NB4 (cell line): ENCODE data around the gene DHCR7.

ENCODE experiments used
- DNase-seq: peaks from one replicate; pipeline ENCODE4 v3.0.0; 2010; ENCODE audit warnings: low read depth
- H3K4me3 ChIP-seq: one replicate; pipeline ENCODE4 v1.5.1; 2011; ENCODE audit warnings: mild to moderate bottlenecking, low read depth, low read length, moderate library complexity
- MYC ChIP-seq: IDR thresholded peaks from 2 replicates; pipeline ENCODE4 v1.6.1; 2011; ENCODE audit warnings: low read depth, low read length
- POLR2A ChIP-seq: IDR thresholded peaks from 2 replicates; pipeline ENCODE4 v1.6.1; 2011; ENCODE audit warnings: mild to moderate bottlenecking; ENCODE audit not compliant: insufficient read length; ENCODE audit errors: extremely low read depth
- TF ChIP-seq, protein P1 (sequence below): IDR thresholded peaks from 2 replicates; pipeline ENCODE4 v1.6.1; 2011; ENCODE audit warnings: low read depth, low read length
- TF ChIP-seq, protein P2 (sequence below): IDR thresholded peaks from one replicate; pipeline ENCODE4 v1.5.1; 2012; ENCODE audit warnings: low read depth, low read length

DHCR7 gene

DNA sequence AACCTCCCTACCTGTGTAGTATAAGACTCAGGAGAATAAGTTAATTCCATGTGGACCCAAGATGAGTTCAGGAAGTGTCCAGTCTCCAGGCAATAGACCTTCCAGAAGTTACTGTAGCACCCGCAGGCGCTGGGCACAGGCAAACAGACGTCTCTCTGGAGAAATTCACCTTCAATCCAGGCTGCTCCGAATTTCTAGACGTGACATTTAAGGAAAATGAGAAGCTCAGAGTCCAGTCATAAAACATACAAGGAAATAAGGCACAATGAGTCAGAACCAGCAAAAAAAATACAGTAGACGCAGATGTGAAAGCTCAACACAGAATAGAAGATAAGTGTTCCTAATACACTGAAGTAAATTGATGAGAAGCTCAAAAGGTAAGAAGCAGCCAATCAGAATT is 19.0 kb upstream of the DHCR7 start:
- DNase-seq = no peak
- H3K4me3 ChIP-seq = no peak overlapping the region
- TF ChIP-seq, protein P1, sequence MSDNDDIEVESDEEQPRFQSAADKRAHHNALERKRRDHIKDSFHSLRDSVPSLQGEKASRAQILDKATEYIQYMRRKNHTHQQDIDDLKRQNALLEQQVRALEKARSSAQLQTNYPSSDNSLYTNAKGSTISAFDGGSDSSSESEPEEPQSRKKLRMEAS = no peak
- TF ChIP-seq MYC (no peak), POLR2A (no peak)
- TF ChIP-seq, protein P2, sequence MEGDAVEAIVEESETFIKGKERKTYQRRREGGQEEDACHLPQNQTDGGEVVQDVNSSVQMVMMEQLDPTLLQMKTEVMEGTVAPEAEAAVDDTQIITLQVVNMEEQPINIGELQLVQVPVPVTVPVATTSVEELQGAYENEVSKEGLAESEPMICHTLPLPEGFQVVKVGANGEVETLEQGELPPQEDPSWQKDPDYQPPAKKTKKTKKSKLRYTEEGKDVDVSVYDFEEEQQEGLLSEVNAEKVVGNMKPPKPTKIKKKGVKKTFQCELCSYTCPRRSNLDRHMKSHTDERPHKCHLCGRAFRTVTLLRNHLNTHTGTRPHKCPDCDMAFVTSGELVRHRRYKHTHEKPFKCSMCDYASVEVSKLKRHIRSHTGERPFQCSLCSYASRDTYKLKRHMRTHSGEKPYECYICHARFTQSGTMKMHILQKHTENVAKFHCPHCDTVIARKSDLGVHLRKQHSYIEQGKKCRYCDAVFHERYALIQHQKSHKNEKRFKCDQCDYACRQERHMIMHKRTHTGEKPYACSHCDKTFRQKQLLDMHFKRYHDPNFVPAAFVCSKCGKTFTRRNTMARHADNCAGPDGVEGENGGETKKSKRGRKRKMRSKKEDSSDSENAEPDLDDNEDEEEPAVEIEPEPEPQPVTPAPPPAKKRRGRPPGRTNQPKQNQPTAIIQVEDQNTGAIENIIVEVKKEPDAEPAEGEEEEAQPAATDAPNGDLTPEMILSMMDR = no peak

DNA sequence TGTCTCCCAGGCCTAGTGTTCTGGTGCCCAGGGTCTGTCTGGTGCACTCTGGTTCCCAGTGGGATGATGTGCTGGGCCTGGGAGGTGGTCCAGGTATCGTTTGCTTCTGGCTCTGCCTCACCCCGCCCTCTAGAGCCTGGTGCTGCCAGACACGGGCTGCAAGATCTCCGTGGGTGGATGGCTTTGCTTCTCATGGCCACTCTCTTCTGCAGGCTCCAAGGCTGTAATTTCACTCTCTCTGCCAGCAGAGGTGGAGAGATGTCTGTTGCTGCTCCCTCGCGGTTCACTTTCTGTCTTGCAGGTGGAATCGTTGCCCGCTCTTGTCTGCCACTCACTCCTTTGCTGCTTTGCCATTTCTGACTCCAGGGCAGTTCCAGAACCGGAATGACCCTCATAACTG is 18.2 kb upstream of the DHCR7 start:
- TF ChIP-seq MYC (no peak), POLR2A (no peak)
- TF ChIP-seq, protein P2 = no peak
- TF ChIP-seq, protein P1 = no peak
- H3K4me3 ChIP-seq = no peak overlapping the region
- DNase-seq = no peak

DNA sequence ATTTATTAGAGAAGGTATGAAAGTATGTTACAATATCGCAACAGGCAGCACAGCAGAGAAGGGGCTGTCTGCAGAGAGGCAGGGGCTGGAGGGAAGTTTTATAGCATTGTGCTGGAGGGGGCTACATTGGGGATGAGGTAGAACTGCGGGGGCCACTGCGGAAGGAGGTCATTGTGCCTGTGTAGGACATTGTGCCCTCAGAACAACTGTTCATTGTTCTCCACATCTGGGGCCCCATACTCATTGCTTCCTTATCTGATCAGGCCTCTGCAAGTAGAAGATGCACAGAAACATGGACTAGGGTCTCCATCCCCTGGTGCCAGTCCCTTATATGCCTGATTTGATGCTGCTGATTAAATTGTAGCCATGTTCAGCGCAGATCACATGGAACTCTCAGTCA is 16.9 kb upstream of the DHCR7 start:
- DNase-seq = no peak
- TF ChIP-seq, protein P2 = no peak
- TF ChIP-seq POLR2A = no peak
- TF ChIP-seq, protein P1 = no peak
- no peak for TF ChIP-seq MYC
- H3K4me3 ChIP-seq = no peak overlapping the region

DNA sequence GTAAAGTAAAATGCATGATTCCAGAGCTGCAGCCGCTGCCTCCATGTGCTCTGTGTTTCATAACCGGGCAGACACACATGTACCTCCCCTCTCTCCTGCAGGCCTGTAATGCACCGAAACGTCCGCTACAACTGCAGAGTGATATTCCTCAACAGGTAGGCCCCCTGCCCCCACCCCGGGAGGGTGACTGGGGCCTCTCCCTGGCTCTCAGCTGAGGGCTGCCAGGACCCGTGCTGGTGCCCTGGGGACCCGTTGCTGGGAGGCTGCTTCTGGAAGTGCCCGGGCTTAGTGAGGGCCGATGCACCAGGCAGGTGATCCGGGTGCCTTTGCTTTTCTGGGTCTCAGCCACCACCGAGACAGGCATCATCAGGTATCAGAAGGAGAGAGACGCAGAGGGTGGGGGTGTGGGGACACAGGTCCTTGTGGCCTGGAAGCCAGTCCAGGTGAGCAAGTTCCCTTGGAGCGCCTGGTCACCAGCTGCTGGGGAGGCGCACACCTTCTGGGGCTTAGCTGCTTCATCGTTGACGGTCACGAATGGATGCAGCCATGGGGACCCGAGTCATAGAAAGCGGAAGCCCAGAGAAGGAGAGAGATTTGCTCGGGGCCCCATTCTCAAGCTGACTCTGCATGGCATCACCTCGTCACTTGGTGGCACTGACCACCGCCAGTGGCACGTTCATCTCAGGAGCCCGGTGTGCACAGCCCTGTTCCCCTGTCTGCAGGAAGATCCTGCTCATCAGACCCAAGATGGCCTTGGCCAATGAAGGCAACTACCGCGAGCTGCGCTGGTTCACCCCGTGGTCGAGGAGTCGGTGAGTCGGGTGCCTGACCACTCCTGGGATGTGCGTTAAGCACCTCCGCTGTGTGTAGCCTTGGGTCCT is 15.4 kb upstream of the DHCR7 start:
- no peak for TF ChIP-seq MYC
- TF ChIP-seq, protein P2 = no peak
- no peak for TF ChIP-seq POLR2A
- TF ChIP-seq, protein P1 = no peak
- H3K4me3 ChIP-seq = no peak overlapping the region
- no peak for DNase-seq

DNA sequence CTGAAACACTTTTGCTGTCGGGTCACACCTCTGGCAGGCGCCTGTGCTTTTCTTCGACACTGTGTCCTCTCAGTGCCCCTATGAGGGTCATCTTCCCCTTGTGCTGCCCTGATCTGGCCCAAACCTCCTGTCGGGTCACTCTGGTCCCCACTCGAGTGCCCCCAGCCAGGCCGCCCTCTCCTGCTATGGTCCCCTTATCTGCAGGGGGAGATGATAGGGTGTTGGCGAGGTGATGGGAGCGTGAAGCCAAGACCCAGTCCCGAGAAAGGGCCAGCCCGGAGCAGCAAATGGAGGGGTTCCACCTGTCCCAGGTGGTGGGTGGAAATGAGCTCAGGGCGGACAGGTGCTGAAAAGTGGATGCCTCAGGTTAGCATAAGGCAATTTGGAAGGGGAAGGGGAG is 14.5 kb upstream of the DHCR7 start:
- no peak for TF ChIP-seq POLR2A
- TF ChIP-seq, protein P1 = no peak
- TF ChIP-seq, protein P2 = no peak
- no peak for TF ChIP-seq MYC
- H3K4me3 ChIP-seq = no peak overlapping the region
- no peak for DNase-seq
